ENCODE results near the gene CEBPB.
"Not testable (repeated sequence)": the region's sequence is repeated elsewhere in the genome, so short reads cannot be mapped to it uniquely, and the experiment has no call there.

CEBPB gene

DNA sequence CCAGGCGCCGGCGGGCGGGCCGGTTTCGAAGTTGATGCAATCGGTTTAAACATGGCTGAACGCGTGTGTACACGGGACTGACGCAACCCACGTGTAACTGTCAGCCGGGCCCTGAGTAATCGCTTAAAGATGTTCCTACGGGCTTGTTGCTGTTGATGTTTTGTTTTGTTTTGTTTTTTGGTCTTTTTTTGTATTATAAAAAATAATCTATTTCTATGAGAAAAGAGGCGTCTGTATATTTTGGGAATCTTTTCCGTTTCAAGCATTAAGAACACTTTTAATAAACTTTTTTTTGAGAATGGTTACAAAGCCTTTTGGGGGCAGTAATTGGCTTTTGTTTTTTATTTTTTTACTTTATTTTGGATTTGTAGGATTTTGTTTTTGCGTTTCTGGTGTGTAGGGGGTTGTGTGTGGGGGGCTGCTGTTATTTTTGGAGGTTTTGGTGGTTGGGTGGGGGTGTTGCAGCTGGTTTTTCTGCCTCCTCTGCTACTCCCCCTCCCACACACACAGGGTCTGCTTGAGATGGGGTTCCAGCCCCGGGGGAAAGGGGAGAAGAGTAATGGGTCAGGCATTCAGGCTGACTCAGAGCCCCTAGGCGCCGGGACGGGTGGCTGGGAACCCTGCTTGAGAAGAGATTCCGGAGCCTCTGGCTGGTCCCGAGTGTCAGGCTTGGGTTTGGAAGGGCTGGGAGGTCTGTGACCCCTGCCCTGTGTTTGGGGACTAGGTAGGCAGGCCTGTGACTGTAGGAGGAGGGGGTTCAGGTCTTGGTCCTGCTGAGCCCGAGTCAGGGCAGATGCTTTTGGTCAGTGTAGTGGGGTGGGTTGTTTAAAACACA is 2.0 kb downstream of the CEBPB start:
- in situ Hi-C loops (cut with MboI; ENCODE audit: low sequenced_read_pairs): no loop called here

- in situ Hi-C loops (cut with MboI; ENCODE audit: low sequenced_read_pairs): no loop called here
Measured at GRCh38 chr20:50193199-50193835, 2.7 kb downstream of the CEBPB start.

GRCh38 chr20:50193836-50194421 is 3.3 kb downstream of the CEBPB start:
- in situ Hi-C loops (cut with MboI; ENCODE audit: low sequenced_read_pairs): no loop called here

- in situ Hi-C loops (cut with MboI; ENCODE audit: low sequenced_read_pairs): no loop called here
Measured at GRCh38 chr20:50194422-50194830, 3.8 kb downstream of the CEBPB start.

- in situ Hi-C loops (cut with MboI; ENCODE audit: low sequenced_read_pairs): no loop called here
Measured at GRCh38 chr20:50194831-50195523, 4.3 kb downstream of the CEBPB start.

GRCh38 chr20:50195524-50196120 is 5.0 kb downstream of the CEBPB start:
- in situ Hi-C loops (cut with MboI; ENCODE audit: low sequenced_read_pairs): no loop called here

DNA sequence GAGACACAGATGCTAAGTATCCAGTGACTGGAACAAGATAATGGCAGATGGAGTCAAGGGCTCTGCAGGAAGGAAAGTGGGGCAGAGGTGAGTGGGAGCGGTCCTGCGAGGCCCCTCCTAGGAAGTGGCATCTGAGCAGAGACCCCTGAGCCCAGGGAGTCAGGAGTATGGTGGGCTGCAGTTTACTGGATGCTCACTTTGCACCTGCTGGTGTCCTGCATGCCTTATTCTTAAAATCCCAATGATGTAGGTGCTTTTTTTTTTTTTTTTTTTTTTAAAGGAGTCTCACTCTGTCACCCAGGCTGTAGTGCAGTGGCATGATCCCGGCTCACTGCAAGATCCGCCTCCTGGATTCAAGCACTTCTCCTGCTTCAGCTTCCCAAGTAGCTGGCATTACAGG is 5.6 kb downstream of the CEBPB start:
- in situ Hi-C loops (cut with MboI; ENCODE audit: low sequenced_read_pairs): no loop called here

GRCh38 chr20:50196896-50197295 is 6.3 kb downstream of the CEBPB start:
- in situ Hi-C loops (cut with MboI; ENCODE audit: low sequenced_read_pairs): no loop called here

- in situ Hi-C loops (cut with MboI; ENCODE audit: low sequenced_read_pairs): no loop called here
Measured at GRCh38 chr20:50197463-50198179, 7.0 kb downstream of the CEBPB start.

GRCh38 chr20:50198180-50198666 is 7.6 kb downstream of the CEBPB start:
- in situ Hi-C loops (cut with MboI; ENCODE audit: low sequenced_read_pairs): no loop called here

- in situ Hi-C loops (cut with MboI; ENCODE audit: low sequenced_read_pairs): no loop called here
Measured at GRCh38 chr20:50198716-50199115, 8.1 kb downstream of the CEBPB start.

- in situ Hi-C loops (cut with MboI; ENCODE audit: low sequenced_read_pairs): no loop called here
Measured at GRCh38 chr20:50199703-50200102, 9.1 kb downstream of the CEBPB start.

DNA sequence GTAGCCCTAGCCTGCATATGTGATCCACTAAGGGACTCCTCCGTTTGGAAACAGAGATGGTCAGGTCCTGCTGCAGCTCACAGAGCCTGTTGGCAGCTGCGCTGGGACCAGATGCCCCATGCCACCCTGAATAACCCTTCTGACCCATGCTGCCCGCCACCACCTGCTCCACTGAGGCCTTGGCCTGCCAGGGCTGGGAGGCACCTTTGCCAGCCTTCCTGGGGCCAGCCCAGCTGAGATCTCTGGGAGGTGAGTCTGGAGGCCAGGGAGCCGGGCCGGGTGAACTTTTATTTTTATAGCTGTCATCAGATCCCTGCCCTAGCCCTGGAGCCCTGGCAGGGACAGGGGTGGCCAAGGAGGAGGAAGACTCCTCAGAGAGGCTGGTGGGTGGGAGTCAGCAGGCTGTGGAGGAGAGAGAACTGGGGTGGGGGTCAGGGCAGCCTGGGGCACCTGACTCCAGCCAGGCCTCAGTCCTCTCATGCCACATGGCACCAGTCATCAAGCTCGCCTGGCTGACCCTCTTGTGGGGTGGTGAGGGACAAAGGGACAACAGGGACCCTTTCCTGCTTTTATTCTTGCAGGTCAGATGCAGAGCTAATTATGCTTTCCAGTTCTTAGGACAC is 10.0 kb downstream of the CEBPB start:
- in situ Hi-C loops (cut with MboI; ENCODE audit: low sequenced_read_pairs): no loop called here

DNA sequence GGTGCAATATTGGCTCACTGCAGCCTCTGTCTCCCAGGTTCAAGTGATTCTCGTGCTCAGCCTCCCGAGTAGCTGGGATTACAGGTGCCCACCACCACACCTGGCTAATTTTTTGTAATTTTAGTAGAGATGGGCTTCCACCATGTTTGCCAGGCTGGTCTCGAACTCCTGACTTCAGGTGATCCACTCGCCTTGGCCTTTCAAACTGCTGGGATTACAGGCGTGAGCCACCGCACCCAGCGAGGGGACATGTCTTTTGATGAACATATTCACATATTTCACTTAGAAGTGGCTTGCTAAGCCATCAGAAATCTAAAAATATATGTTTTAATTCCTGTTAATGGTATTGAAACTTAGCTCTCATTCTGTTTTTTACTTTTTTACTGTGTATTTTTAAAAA is 11.1 kb downstream of the CEBPB start:
- in situ Hi-C loops (cut with MboI; ENCODE audit: low sequenced_read_pairs): not testable (repeated sequence)

DNA sequence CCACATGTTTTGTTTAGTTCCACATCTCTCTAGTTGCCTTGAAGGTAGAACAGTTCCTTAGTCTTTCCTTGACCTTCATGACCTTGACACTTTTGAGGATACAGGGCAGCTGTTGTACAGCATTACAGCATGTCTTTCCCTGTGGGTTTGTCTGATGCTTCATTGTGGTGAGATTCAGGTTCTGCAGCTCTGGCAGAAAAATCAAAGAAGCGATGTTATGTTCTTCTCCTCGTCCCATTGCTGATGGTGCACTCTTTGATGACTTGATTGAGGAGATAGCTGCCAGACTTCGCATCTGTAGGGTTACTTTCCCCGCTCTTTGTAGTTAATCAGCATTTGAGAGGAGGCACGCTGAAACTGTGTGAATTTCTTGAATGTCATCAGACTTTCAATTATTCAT is 12.0 kb downstream of the CEBPB start:
- in situ Hi-C loops (cut with MboI; ENCODE audit: low sequenced_read_pairs): no loop called here

GRCh38 chr20:50203951-50204937 is 13.6 kb downstream of the CEBPB start:
- in situ Hi-C loops (cut with MboI; ENCODE audit: low sequenced_read_pairs): no loop called here

DNA sequence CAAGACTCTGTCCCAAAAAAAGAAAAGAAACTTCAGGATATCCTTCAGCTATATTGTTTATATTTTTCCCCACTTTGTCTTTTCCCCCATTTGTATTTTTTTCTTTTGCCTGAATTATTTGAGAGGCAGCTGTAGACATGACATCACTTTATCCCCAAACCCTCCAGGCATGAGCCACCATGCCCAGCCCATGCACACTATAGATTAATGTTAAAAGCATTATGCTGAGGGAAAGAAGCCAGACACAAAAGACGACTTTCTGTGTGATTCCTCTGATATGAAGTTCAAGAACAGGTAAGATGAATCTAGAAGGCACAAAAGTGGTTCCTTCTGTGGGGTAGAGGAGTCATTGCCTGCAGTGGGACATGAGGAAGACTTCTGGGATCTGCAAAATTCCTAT is 16.4 kb downstream of the CEBPB start:
- in situ Hi-C loops (cut with MboI; ENCODE audit: low sequenced_read_pairs): no loop called here

DNA sequence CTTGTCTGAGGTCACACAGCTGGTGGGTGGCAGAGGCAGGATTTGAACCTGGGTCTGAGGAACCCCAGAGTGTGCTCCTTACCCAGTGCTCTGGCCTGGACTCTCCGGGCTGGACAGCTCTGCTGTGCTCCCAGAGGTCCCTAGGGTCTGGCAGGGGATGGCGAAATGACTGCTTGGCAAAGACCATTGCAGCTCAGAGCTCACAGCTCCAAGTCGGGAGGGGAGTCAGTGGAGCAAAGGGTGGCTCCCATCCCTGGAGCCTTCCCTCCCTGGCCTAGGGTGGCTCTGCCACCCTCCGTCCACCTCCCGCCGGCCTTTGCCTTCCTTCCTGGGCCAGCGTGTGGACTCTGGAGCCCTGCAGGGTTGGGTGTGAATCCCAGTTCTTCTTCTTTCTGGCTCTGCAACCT is 17.5 kb downstream of the CEBPB start:
- in situ Hi-C loops (cut with MboI; ENCODE audit: low sequenced_read_pairs): no loop called here

GRCh38 chr20:50208815-50209214 is 18.2 kb downstream of the CEBPB start:
- in situ Hi-C loops (cut with MboI; ENCODE audit: low sequenced_read_pairs): not testable (repeated sequence)
